Panc1 (cell line): ENCODE measurements around the gene CROCC.

Source experiments
- CTCF ChIP-seq: fragments of 450-650 bp; IDR thresholded peaks from 2 replicates; pipeline ENCODE4 v1.5.1; 2017; ENCODE audit warnings: mild to moderate bottlenecking
- POLR2AphosphoS5 ChIP-seq: IDR thresholded peaks from 2 replicates; pipeline ENCODE4 v1.6.1; 2012; ENCODE audit warnings: mild to moderate bottlenecking, low read depth, low read length, moderate library complexity

- TF ChIP-seq POLR2AphosphoS5 (no peak), CTCF (no peak)
Observed at GRCh38 chr1:16979475-16980327, 58.0 kb downstream of the CROCC start.
